ENCODE data around the gene SELPLG.

Gene SELPLG

DNA sequence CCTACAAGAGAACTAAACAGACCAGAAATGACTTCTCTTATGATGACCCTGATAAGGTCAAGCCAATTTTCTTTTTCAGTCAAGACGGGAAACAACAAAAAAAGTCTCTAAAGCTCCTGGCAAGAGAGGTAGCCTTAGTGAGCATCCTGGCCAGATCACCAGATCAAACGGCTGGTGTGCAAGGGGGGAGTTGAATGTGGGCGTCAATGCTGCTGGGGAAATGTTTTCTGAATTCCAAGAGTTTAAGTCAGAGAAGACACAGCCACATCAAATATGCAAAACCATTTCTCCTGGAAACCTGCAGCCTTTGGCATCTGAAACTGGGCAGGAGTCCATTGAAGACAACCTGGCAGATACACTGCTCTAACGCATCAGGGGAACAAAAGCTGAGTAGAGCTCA is 16.0 kb upstream of the SELPLG start:
- H3K4me1 ChIP-seq (ENCODE audit: insufficient read depth, low read length, poor library complexity, severe bottlenecking), result peaks cover 13% of the 10 kb centered on the region
- no peak overlapping the region for H3K4me2 ChIP-seq (ENCODE audit: low read depth, low read length, poor library complexity, severe bottlenecking)
- H2AFZ ChIP-seq (ENCODE audit: low read length), result no peak overlapping the region
- no peaks in the 10 kb centered on the region for H3K79me2 ChIP-seq (ENCODE audit: insufficient read depth, low read length)
- H3K36me3 ChIP-seq (ENCODE audit: insufficient read depth, low read length), result peaks cover 86% of the 10 kb centered on the region; the same call in 1 of the 2 replicates
- no peak overlapping the region for H3K4me3 ChIP-seq (ENCODE audit: low read length, poor library complexity, severe bottlenecking)
- no peak overlapping the region for H3K9ac ChIP-seq (ENCODE audit: low read depth, low read length, poor library complexity, severe bottlenecking)
- no peaks in the 10 kb centered on the region for H3K9me3 ChIP-seq (ENCODE audit: insufficient read depth, low read depth, low read length)
- no peaks in the 10 kb centered on the region for H3K27me3 ChIP-seq (ENCODE audit: insufficient read depth, low read length, poor library complexity, severe bottlenecking)
- no peaks in the 10 kb centered on the region for H3F3A ChIP-seq (ENCODE audit: low read depth)
- no peaks in the 10 kb centered on the region for H3K9me2 ChIP-seq (replicated peaks; ENCODE audit: low read depth, low read length)
- no peaks in the 10 kb centered on the region for H4K20me1 ChIP-seq (ENCODE audit: insufficient read depth, low read length, poor library complexity, severe bottlenecking)
- TF ChIP-seq EZH2phosphoT487 (IDR thresholded peaks at IDR 0.05; ENCODE audit: borderline replicate concordance), result no peak
- TF ChIP-seq CTCF (conservative IDR thresholded peaks at IDR 0.05; ENCODE audit: low read length), result no peak

- Histone ChIP-seq H3K9me2 (replicated peaks; ENCODE audit: low read depth, low read length) (no peaks in the 10 kb centered on the region), H3K79me2 (ENCODE audit: insufficient read depth, low read length) (no peaks in the 10 kb centered on the region)
These were observed 15.4 kb upstream of the SELPLG start for GRCh38 chr12:108649126-108649525.

GRCh38 chr12:108648371-108648770 is 14.7 kb upstream of the SELPLG start:
- no peaks in the 10 kb centered on the region for H4K20me1 ChIP-seq (ENCODE audit: insufficient read depth, low read length, poor library complexity, severe bottlenecking)
- peaks cover 13% of the 10 kb centered on the region for H3K4me1 ChIP-seq (ENCODE audit: insufficient read depth, low read length, poor library complexity, severe bottlenecking)
- H3K9me2 ChIP-seq (replicated peaks; ENCODE audit: low read depth, low read length), result no peaks in the 10 kb centered on the region
- H3K9ac ChIP-seq (ENCODE audit: low read depth, low read length, poor library complexity, severe bottlenecking), result no peak overlapping the region
- H3K36me3 ChIP-seq (ENCODE audit: insufficient read depth, low read length), result peaks cover 83% of the 10 kb centered on the region; the same call in 1 of the 2 replicates
- TF ChIP-seq CTCF (conservative IDR thresholded peaks at IDR 0.05; ENCODE audit: low read length) (no peak), EZH2phosphoT487 (IDR thresholded peaks at IDR 0.05; ENCODE audit: borderline replicate concordance) (no peak)
- no peak overlapping the region for H3K4me3 ChIP-seq (ENCODE audit: low read length, poor library complexity, severe bottlenecking)
- H2AFZ ChIP-seq (ENCODE audit: low read length), result no peak overlapping the region
- no peaks in the 10 kb centered on the region for H3K79me2 ChIP-seq (ENCODE audit: insufficient read depth, low read length)
- no peaks in the 10 kb centered on the region for H3K9me3 ChIP-seq (ENCODE audit: insufficient read depth, low read depth, low read length)
- no peaks in the 10 kb centered on the region for H3K27me3 ChIP-seq (ENCODE audit: insufficient read depth, low read length, poor library complexity, severe bottlenecking)
- no peaks in the 10 kb centered on the region for H3F3A ChIP-seq (ENCODE audit: low read depth)
- H3K4me2 ChIP-seq (ENCODE audit: low read depth, low read length, poor library complexity, severe bottlenecking), result no peak overlapping the region

More at GRCh38 chr12:108649126-108649525, 15.4 kb upstream of the SELPLG start:
- H3K4me2 ChIP-seq (ENCODE audit: low read depth, low read length, poor library complexity, severe bottlenecking), result no peak overlapping the region
- TF ChIP-seq EZH2phosphoT487 (IDR thresholded peaks at IDR 0.05; ENCODE audit: borderline replicate concordance) (no peak), CTCF (conservative IDR thresholded peaks at IDR 0.05; ENCODE audit: low read length) (no peak)
- H3K9ac ChIP-seq (ENCODE audit: low read depth, low read length, poor library complexity, severe bottlenecking), result no peak overlapping the region
- H3K27me3 ChIP-seq (ENCODE audit: insufficient read depth, low read length, poor library complexity, severe bottlenecking), result no peaks in the 10 kb centered on the region
- no peaks in the 10 kb centered on the region for H4K20me1 ChIP-seq (ENCODE audit: insufficient read depth, low read length, poor library complexity, severe bottlenecking)
- no peak overlapping the region for H3K4me3 ChIP-seq (ENCODE audit: low read length, poor library complexity, severe bottlenecking)
- no peaks in the 10 kb centered on the region for H3K9me3 ChIP-seq (ENCODE audit: insufficient read depth, low read depth, low read length)
- no peaks in the 10 kb centered on the region for H3F3A ChIP-seq (ENCODE audit: low read depth)
- H3K4me1 ChIP-seq (ENCODE audit: insufficient read depth, low read length, poor library complexity, severe bottlenecking), result peaks cover 13% of the 10 kb centered on the region
- no peak overlapping the region for H2AFZ ChIP-seq (ENCODE audit: low read length)
- H3K36me3 ChIP-seq (ENCODE audit: insufficient read depth, low read length), result peaks cover 91% of the 10 kb centered on the region; the same call in 1 of the 2 replicates
